Measurements from ENCODE around the gene DDB1.

- no peak for TF ChIP-seq EP300 (conservative IDR thresholded peaks at IDR 0.05; ENCODE audit: poor library complexity, severe bottlenecking)
- no peak for TF ChIP-seq TAF1 (IDR thresholded peaks at IDR 0.05; ENCODE audit: low read depth)
- no peak for TF ChIP-seq CTCF (IDR thresholded peaks at IDR 0.05; ENCODE audit: poor library complexity, severe bottlenecking)
- no peak for TF ChIP-seq EZH2 (IDR thresholded peaks at IDR 0.05; ENCODE audit: borderline replicate concordance, insufficient read depth, low read length, poor library complexity, severe bottlenecking)
- no peak for TF ChIP-seq POLR2AphosphoS5 (IDR thresholded peaks at IDR 0.05)
- TF ChIP-seq RAD21 (conservative IDR thresholded peaks at IDR 0.05) = no peak
Measured at GRCh38 chr11:61283613-61284012, 49.3 kb downstream of the DDB1 start.

Measured in neural cell (in vitro differentiated cells).